ENCODE data around the gene SPRED1. TPM values are rescaled to one million over a fixed set of nuclear protein-coding genes. Genes with fewer than 3 reads are reported as not detected.

SPRED1 gene
- total RNA-seq, 1 experiment from 2014 or later = 29.6 TPM

DNA sequence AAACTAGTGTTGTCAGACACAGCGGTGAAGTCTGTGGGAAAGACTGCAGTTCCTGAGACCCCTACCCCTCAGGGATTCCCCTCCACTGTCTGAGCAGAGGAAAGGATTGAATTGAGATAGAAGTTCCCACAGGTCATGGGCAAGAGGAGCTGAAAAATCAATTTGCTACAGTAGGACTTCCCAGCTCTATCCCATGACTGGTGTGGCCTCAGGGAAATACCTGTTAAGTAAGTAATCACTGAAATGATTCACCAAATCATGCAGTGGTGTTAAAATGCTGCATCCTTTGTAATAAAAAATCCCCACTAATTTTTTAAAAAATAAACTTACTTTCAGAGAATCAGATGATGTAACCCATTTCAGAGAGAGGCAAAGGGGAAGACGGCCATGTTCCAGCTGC is 45.0 kb upstream of the SPRED1 start:
- TF ChIP-seq POLR2AphosphoS5 (IDR thresholded peaks at IDR 0.05; ENCODE audit: low read depth, low read length) (no peak), REST (IDR thresholded peaks at IDR 0.05; ENCODE audit: insufficient read depth in 1 of 2, low read depth in 2 of 2, low read length in 1 of 2) (no peak), CTCF (IDR thresholded peaks at IDR 0.05) (no peak), TCF7L2 (IDR thresholded peaks at IDR 0.05; ENCODE audit: low read depth, low read length) (no peak), SIN3A (IDR thresholded peaks at IDR 0.05; ENCODE audit: borderline replicate concordance, insufficient read depth, low read depth, low read length) (no peak)
- Histone ChIP-seq H3K4me1 (ENCODE audit: control insufficient read depth, insufficient read depth, low read length) (no peaks in the 10 kb centered on the region), H3K27ac (ENCODE audit: low read length) (no peak overlapping the region), H3K36me3 (ENCODE audit: control insufficient read depth, insufficient read depth, low read length) (no peaks in the 10 kb centered on the region), H3K4me3 (ENCODE audit: low read depth in 2 of 2, low read length in 2 of 2) (no peak overlapping the region), H3K9me3 (ENCODE audit: control insufficient read depth, insufficient read depth, low read depth, low read length) (no peaks in the 10 kb centered on the region), H3K27me3 (ENCODE audit: control insufficient read depth, insufficient read depth, low read length) (peaks cover 5% of the 10 kb centered on the region; the same call in 1 of the 2 replicates)
- ChIA-PET POLR2A (no interaction called here), CTCF (no interaction called here)
- intact Hi-C loops (cut with micrococcal nuclease; ENCODE audit: unreplicated experiment) (no loop called here), in situ Hi-C loops (cut with HindIII; ENCODE audit: low pct_unique_long_range_greater_than_20kb, low sequenced_read_pairs) (no loop called here)
- BruUV-seq (replicated peaks) = no TSS peak
- ATAC-seq (no peak), DNase-seq (ENCODE audit: low read depth, low spot score) (no peak)

DNA sequence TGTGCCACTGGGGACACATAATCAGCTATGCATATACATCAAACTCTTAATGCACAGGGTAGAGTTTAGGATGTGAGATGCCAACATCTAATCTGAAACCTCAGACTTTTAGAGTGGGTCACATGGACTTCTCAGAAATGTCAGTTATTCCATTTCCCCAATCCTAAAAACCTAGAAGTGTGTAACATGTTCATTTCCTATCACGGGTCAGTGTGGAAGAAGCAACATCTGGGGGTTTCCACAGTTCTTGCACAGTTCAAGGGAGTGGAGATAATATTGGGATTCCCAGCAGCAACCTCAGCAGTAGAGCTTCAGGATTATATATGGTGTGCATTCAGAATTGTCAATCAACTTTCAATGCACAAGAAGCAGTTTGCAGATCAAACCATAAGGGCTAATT is 44.4 kb upstream of the SPRED1 start:
- intact Hi-C loops (cut with micrococcal nuclease; ENCODE audit: unreplicated experiment) = no loop called here
- no TSS peak for BruUV-seq (replicated peaks)
- CTCF ChIA-PET = no interaction called here

More for the DNA sequence above, 44.4 kb upstream of the SPRED1 start:
- Histone ChIP-seq H3K4me3 (ENCODE audit: low read depth in 2 of 2, low read length in 2 of 2) (no peak overlapping the region), H3K4me1 (ENCODE audit: control insufficient read depth, insufficient read depth, low read length) (no peaks in the 10 kb centered on the region), H3K36me3 (ENCODE audit: control insufficient read depth, insufficient read depth, low read length) (no peaks in the 10 kb centered on the region), H3K9me3 (ENCODE audit: control insufficient read depth, insufficient read depth, low read depth, low read length) (no peaks in the 10 kb centered on the region), H3K27ac (ENCODE audit: low read length) (no peak overlapping the region), H3K27me3 (ENCODE audit: control insufficient read depth, insufficient read depth, low read length) (peaks cover 5% of the 10 kb centered on the region; the same call in 1 of the 2 replicates)
- POLR2A ChIA-PET = no interaction called here
- TF ChIP-seq TCF7L2 (IDR thresholded peaks at IDR 0.05; ENCODE audit: low read depth, low read length) = no peak
- TF ChIP-seq REST (IDR thresholded peaks at IDR 0.05; ENCODE audit: insufficient read depth in 1 of 2, low read depth in 2 of 2, low read length in 1 of 2) = no peak
- no peak for TF ChIP-seq POLR2AphosphoS5 (IDR thresholded peaks at IDR 0.05; ENCODE audit: low read depth, low read length)
- TF ChIP-seq SIN3A (IDR thresholded peaks at IDR 0.05; ENCODE audit: borderline replicate concordance, insufficient read depth, low read depth, low read length) = no peak
- no peak for TF ChIP-seq CTCF (IDR thresholded peaks at IDR 0.05)
- ATAC-seq = no peak
- in situ Hi-C loops (cut with HindIII; ENCODE audit: low pct_unique_long_range_greater_than_20kb, low sequenced_read_pairs) = no loop called here
- no peak for DNase-seq (ENCODE audit: low read depth, low spot score)

All from Panc1 (cell line).